Measurements from ENCODE around the gene WAS.

GRCh38 chrX:48702032-48702431 is 18.4 kb downstream of the WAS start:
- TF ChIP-seq CTCF (IDR thresholded peaks at IDR 0.05), result no peak
- TF ChIP-seq POLR2A (IDR thresholded peaks at IDR 0.05), result no peak

Data from esophagus squamous epithelium (tissue), 4 donors.